GM12874 (cell line): ENCODE measurements around the gene TUBGCP2.

Experiments
- CTCF ChIP-seq: IDR thresholded peaks from 2 replicates; pipeline ENCODE4 v1.5.1; 2011; ENCODE audit warnings: low read depth, mild to moderate bottlenecking, control low read depth, low read length, moderate library complexity; ENCODE audit not compliant: insufficient read depth

Gene TUBGCP2

GRCh38 chr10:133315847-133316246, 7.2 kb upstream of the TUBGCP2 start:
- no peak for TF ChIP-seq CTCF

DNA sequence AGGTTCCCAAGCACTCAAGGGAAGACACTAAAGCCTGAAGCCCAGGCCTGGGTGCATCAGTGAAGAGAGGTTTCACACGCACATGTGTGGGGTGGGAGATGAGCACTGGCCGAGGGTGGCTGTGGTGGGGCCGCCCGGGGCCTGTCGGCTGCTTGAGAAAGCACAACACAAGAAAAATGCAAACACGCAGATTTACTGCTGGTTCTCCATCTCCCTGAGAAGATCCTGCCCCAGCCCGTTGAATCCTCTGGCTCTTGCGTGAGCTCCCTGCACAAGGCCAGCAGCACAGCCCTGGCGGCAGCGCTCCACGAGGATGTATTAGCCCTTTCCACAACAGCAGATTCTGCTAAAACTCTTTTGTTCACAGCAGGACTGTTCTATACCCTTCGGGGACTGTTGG, 6.2 kb upstream of the TUBGCP2 start:
- no peak for TF ChIP-seq CTCF

- TF ChIP-seq CTCF, result no peak
Measured at GRCh38 chr10:133313192-133313591, 4.5 kb upstream of the TUBGCP2 start.

- TF ChIP-seq CTCF, result no peak
Measured at GRCh38 chr10:133312769-133313145, 4.1 kb upstream of the TUBGCP2 start.

GRCh38 chr10:133312016-133312768, 3.5 kb upstream of the TUBGCP2 start:
- no peak for TF ChIP-seq CTCF

DNA sequence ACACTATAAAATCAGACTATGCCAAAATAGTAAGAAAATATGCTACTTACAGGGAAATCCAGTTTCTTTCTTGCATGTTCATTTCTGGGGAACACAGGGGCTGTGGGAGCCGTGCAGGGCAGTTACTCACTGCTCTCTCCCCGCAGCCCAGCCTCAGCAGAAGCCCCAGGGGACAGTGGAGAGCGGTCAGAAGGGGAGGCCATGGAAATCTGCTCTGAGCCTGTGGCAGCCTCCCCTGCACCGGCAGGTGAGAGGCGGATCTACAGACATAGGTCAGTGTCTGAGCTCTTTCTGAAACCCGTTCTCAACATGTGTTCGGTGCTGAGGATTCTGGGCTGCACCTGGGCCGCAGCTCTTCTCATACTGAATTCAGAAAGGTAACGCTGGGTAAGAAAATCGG, 2.9 kb upstream of the TUBGCP2 start:
- no peak for TF ChIP-seq CTCF

GRCh38 chr10:133310789-133311188, 2.1 kb upstream of the TUBGCP2 start:
- TF ChIP-seq CTCF, result no peak
